HG02571 (cell line): ENCODE measurements around the gene AOPEP.
"Not testable (repeated sequence)": the region's sequence is repeated elsewhere in the genome, so short reads cannot be mapped to it uniquely, and the experiment has no call there.

Experiments used
- ATAC-seq: cut with Tn5 transposase; IDR thresholded peaks from one replicate; pipeline ENCODE4 v1.9.1; 2021; ENCODE audit warnings: mild to moderate bottlenecking, moderate library complexity; ENCODE audit not compliant: unreplicated experiment

Gene AOPEP

DNA sequence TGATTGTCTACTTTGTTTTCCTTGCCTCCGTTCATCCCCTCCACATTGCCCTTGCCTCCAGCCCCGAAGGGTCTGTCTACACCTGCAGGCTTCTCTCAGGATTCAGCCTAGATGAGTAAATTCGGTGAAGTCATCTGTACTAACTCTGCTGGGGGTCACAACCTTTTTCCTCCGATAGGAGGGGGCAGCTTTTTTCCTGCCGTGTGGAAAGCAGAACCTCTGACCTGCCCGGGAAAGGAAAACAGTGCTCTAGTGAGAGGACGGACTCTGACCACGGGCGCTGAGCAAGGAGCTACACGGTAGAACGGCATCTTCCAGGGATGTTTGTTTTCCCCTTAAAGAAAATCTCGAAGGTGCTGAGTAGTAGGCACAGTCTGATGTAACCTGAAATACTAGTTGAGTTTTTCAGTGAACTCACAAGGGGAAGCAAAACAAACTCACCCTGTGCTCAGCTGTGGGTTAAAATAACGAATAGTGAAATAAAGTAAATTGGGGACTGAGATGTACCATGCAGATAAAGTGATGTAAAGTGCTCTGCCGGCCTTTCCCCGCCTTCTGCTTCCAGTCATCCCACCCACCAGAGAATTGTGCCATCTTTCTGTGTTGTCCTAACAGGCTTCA, 281.8 kb downstream of the AOPEP start:
- no peak for ATAC-seq

GRCh38 chr9:95009459-95009858, 283.0 kb downstream of the AOPEP start:
- ATAC-seq = no peak

DNA sequence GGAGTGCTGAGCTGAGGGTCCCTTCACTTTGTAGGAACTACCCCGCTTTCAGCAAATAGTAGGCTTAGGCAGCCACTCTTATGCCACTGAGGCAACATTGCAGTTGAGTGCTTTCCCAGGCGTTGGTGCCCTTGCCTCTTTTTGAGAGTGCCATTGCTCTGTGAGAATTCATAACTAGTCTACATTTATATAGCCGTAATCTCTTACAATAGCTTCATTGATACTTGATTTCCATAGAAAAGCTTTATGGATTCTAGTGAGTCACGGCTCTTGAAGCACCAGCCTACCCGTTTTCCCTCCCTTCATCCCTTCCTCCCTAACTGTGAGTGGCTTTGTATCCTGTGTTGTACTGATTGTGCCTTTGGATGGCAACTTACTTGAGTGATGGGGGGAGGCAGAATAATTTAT, 283.9 kb downstream of the AOPEP start:
- ATAC-seq = no peak

GRCh38 chr9:95012035-95012708, 285.7 kb downstream of the AOPEP start:
- no peak for ATAC-seq

- no peak for ATAC-seq
These were observed 286.4 kb downstream of the AOPEP start for GRCh38 chr9:95012902-95013301.

DNA sequence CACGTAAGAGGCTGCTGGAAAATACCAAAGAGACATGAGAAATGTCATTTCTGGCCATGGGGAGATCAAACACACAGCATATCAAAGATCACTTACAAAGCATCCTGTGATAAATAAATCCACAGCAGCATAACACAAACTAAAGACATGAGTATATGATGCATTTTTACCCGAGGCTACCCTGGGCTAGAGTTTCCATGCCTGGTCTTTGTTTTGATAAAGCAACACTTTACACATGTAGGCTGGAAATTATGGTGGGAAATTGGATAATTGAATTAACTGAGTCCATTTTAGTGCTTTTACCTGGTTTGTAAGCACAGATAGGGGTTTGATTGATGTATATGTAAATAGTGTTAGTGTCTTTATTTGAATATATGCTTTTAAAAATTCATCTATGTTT, 288.4 kb downstream of the AOPEP start:
- ATAC-seq = no peak

- ATAC-seq = no peak
These were observed 289.1 kb downstream of the AOPEP start for GRCh38 chr9:95015569-95015968.

- no peak for ATAC-seq
These were observed 290.6 kb downstream of the AOPEP start for GRCh38 chr9:95017062-95017461.

DNA sequence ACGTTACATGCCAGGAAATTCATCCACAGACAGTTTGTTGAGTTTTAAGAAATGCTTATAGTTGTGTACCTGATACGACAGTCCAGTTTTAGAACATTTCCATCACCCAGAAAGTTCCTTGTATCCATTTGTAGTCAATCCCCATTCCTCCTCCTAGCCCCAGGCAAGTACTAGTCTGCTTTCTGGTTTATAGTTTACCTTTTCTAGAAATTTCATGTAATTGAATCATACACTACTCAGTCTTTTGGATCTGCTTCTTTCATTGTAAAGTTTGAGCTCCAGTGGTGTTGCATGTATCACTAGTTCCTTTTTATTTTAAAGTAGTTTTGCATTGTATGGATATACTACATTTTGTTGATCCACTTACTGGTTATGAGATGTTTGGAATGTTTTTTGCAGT, 291.2 kb downstream of the AOPEP start:
- ATAC-seq = no peak

- ATAC-seq = no peak
These were observed 291.8 kb downstream of the AOPEP start for GRCh38 chr9:95018099-95018936.

DNA sequence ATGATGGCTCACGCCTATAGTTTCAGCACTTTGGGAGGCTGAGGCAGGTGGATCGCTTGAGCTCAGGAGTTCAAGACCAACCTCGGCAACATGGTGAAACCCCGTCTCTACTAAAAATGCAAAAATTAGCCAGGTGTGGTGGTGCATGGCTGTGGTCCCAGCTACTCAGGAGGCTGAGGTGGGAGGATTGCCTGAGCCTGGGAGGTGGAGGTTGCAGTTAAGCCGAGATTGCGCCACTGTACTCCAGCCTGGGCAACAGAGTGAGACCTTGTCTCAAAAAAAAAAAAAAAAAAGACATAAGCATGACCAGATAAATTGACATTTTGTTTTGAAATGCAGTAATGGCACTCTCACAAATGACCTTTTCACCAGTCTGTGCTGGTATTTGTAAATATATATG, 294.1 kb downstream of the AOPEP start:
- ATAC-seq = not testable (repeated sequence)

DNA sequence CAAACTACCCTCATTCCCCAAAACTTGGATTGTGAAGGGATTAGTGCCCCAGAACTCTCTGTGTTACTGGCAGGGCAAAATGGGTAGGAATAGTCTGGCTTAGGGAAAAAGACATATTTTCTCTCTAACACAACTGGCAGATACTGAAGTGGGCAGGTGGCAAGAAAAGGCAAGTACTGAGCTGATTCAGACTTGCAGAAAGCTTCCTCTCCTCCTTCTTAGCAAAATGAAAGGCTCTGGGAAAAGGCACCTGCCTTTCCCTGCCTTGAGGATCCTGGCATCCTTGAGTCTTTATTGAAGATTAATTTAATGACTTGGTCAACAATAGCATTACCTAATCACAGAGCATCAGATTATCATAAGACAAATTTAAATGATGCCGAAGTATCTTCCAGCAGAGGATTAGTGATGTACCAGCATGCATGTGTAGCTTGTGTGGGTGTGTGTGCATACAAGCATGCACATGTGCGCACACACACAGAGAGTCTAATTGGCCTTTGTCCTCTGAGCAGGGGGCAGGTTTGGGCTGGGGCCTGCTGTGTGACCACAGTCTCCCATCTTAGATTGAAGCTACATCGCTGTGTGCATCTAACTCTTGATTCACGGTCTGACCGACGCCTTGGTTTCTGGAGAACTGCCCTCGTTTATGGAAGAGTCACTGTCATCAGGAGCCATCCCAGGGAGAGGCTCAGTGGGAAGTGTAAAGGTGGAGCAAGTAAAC, 294.8 kb downstream of the AOPEP start:
- no peak for ATAC-seq

DNA sequence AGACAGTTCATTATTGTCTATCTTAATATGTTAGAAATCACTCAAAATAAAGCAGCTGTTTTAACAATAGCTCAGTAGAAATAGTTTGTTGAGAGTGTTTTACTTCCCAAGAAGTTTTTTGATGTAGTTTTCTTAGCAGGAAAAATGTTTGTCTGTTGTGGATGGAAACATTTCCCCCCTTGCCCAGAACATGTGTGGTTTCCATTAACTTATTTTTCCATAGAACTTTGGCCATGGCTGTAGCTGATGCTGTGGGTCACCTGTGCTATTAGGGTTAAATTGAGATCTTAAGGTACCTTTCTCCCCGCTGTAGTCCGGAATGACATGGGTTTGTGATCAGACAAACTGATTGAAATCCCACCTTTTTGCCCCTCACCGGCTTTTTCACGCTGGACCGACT, 296.2 kb downstream of the AOPEP start:
- no peak for ATAC-seq

DNA sequence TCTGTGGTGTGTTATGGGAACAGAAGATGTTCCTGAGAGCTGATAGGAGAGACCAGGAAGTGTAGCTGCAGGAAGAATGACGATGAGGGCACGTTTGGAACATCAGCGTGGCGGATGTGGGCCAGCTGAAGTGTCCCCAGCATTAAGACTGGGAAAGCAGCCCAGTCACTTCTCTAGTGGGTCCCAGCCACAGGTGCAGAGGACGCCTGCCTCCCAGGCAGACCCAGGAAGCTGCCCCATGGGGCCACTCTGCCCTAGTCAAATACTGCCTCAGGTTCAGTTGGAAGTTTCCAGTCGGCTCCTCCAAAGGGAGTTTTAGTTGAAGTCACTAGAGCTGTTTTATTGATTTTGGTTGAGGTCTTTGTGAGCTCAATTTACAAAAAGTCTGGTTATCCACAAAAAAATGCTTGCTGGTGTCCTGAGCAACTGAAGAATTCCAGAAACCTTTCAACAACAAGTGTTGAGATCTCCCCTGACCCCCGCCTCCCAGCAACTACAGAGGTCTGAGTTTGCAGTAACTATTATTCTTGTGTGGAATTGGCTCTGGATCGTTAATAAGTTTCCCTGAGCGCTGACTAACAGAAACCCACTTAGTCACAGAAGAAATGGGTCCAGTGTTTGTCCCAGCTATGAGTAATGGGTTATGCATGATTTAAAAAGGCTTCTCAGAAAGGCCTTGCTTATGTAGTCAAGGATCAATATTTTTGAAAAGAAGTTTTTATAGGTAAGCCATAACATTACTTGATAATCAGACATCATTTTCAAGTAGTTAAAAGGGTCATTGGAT, 296.9 kb downstream of the AOPEP start:
- ATAC-seq = no peak

DNA sequence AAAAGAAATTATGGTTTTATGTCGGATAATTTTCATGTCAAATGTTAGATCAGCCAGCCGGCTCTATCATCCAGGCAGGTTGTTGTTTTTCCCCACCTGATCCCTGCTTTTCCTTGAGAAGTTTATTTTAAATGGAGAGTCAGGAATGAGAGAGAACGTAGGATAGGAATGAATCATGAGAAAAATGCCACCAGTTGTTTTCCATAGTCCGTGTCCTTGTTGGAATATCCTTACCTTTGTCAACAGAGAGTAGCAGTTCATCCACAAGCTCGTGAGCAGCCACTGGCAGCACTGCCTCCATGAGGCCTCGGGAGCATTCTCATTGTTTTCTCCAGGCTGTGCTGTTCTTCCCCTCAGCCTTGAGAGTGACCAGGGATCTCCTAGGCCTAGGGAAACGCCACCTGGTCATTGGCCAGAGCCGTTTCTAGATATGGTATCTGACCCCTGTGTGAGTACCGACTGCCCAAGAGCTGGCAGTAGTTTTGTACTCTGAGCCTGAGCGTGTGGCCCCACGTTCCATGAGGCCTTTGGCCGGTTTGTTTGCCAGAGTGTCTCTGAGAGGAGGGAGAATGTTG, 297.7 kb downstream of the AOPEP start:
- no peak for ATAC-seq

DNA sequence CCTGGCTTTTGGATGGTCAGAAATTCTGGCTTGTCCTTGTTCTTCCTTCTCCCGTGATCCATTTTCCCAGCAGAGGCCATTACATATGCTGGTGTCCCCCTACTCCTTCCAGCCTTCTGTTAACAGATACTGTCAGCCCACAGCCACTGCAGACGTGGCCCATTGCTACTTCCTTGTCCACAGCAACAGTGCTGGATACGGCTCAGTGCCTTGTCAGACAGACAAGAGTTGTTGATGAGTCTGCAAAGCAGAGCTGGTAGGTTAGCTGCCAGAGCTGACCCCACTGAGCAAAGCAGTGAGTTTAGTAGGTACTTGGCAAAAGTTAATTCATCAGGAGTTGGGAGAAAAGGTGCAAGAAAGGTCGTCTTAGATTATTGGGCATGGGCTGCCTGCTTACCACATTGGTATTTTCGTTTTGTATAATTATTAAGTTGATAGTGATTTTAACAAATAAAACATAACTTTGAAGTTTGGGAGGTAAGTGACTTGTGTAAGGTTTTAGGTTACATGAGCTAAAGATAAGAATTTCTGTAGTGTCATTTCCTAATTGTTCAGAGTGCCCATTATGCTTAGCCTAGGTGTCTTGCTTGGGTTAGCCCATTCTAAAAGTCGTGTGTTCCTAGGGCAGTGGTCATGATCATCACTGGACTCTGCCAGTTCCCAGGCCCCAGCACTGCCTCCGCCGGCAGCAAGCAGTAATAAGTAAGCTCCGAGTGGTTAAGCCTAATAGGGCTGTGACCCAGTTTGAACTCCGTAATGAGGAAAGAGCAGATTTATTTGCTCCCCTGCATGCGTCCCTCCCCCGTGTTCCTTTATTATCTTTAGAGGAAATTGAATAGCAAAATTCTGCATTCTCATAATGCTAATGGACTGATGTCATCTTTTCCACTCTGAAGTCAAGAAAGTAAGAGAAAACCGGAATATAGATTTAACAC, 299.0 kb downstream of the AOPEP start:
- no peak for ATAC-seq

DNA sequence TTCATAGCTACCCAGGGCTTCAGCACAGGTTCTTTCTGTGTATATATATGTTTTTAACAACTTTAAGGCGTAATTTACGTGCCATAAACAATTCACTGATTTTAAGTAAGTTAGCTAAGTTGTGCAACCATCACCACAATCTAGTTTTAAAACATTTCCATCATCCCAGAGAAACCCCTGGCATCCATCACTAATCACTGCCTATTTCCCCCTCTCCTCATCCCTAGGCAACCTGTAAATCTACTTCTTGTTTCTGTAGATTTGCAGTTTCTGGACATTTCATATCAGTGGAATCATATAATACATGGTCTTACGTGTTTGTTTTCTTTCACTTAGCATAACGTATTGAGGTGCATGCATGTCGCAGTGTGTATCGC, 299.6 kb downstream of the AOPEP start:
- no peak for ATAC-seq

DNA sequence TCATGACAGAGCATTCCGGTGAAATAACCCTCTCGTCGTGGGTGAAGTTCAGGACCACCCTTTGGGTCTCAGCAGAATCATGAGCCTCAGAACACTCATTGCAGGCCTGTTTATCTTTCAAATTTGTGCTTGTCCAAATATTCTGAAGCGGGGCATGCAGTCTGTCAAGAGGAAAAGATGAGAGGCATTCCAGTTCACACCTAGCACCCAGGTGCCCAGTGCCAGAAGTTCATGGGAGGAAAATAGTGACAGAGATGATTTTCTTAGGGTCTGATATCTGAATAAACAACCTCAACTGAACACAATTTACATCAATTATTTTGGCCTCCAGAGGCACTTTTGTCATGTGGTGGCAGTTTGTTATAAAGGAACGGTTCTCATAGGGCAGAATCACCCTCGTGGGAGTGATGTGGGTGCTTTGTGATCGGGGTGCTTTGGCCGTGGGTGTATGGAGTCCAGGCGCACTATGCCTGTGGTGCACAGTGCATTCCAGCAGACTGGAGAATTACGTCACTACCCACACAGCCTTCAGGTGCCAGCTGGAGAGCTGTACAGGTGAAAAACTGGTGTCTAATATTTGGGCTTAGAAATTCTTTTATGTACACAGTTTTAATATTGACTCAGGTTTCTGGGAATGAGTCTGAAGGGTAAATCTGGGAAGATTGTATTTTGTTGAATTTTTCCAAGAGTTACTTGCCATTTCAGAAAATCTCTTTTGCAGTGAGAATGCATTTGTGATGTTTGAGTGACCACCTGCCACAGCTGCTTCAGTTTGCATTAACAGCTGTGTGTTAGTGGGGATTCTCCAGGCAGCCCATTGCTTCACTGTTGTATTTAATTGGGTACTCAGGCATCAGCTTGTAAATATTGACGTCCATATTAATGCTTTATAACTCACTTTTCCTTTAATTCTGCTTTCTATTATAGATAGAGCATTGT, 301.7 kb downstream of the AOPEP start:
- ATAC-seq = no peak
